Stimulated activated CD8-positive, alpha-beta memory T cell treated with anti-CD3 and anti-CD28 coated beads, Interleukin-15, amount 100 ng/mL, for 1 hour (primary cell): ENCODE measurements around the gene MAP2K5.
A peak's percentile ranks its signal among the peaks of the same experiment; 100 is the strongest.

Experiments
- DNase-seq: peaks from one replicate; pipeline ENCODE4 v3.0.0-alpha.2; 2020; ENCODE audit warnings: low read depth

MAP2K5 gene

DNA sequence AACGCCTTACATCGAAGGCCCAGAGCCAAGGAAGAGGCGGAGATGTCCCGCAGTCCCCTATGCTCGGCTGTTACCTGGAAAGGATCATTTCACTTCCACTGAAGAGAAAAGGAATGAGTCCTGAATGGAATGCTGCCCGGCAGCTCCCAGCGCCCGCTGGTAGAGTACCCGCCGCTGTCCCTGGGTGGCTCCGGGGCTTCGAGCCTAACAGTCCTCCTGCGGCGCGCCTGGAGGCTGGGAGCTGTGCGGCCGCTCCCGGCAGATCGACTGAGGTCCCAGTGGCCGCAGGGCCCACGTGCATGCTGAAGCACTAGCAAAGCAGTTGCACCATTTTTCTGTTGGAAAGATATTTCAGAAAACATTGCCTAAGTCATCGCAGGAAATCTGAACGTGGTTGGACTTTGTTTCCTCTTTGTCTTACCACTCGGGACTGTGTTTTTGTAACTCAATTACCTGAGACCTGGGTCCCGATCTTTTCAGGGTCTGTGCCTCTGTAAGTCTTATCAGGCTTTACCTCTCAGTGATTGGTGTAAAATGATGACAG lies 296.4 kb downstream of the MAP2K5 start:
- DNase-seq: no peak

DNA sequence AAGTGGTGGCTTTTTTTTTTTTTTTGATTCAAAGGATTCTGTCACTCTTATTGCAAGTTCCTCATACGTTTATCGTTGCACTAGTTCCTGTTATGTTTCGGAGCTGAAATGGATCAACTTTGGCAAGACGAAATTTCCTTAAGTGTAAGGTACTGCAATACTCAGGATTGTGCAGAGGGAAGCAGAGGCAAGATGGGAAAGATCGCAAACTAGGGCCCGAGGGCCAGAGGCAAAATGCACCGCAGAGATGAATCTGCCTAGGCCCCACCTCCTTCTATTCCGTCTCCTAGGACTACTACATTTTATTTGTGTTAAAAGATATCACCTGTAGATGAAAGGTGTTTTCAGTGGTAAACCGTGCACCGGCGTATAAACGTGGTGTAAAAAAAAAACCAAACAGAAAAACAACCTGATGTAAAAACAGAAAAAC lies 297.0 kb downstream of the MAP2K5 start:
- DNase-seq: no peak

DNA sequence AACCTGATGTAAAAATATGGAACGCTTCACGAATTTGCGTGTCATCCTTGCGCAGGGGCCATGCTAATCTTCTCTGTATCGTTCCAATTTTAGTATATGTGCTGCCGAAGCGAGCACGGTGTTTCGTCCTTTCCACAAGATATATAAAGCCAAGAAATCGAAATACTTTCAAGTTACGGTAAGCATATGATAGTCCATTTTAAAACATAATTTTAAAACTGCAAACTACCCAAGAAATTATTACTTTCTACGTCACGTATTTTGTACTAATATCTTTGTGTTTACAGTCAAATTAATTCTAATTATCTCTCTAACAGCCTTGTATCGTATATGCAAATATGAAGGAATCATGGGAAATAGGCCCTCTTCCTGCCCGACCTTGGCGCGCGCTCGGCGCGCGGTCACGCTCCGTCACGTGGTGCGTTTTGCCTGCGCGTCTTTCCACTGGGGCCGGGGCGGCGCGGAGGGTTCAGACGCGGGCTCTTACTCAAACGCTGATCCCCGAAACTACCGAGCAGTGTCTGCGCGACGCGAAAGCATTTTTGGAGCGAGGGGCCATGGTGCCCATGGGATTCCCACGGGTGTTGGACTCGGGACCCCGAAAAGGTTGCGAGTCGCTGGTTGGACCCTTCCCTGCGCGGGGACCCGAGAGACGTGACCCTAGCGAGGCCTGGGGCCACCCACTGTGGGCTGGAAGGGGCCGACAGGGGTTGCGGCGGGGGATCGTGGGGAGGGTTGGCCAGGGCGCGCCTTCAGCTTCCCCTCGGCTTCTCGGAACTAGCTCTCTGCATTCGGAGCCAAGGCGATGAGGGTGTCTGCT lies 297.6 kb downstream of the MAP2K5 start, which contains the start of gene RNU6-1:
RNU6-1 (minus strand) TSS at position 117 of the 820 bp plus-strand sequence.
- peak; percentile 94 for DNase-seq

DNA sequence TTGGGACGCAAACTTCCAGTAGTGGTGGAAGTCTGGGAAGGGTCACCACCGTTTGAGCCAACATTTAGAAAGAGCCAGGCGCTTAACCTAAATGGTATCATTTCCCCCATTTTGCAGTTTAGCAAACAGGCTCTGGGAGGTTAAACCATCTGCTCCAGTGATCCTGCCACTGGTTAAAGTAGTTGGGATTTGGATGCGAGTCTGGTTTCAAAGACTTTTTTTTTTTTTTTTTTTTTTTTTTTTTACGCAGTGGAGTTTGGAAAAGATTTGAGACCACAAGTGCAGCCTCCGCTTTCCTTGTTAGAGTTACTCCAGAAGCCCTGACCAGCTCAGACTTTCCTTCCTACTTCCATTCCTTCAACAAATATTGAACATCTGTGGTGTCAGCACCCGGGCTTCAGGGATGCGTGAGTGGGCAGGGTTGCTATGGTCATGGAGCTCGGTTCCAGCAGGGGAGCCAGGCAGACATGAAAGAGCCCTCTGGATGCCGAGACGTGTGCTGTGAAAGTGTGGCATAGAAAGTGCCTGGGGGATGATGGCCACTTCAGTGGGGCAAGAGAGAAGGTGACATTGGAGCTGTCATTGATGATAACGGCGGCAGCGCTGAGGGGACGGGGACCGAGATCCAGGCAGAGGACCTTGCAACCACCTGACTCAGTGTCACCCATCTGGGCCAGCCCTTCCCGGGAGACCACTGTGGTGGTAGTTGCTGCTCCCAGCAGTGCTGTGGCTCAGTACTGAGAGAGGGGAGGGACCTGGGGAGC lies 298.4 kb downstream of the MAP2K5 start:
- no peak for DNase-seq

DNA sequence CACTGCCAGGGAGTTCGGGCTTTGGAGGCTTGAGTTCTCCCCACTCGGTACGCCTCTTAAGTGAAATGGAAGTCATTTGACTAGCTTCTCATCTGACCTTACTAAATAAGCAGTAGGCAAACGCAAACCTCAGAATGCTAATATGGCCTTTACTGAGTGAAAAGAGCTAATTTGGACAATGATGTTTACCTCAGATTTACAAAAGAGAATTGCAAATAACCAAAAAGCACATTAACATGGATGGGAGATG lies 298.9 kb downstream of the MAP2K5 start:
- no peak for DNase-seq

DNA sequence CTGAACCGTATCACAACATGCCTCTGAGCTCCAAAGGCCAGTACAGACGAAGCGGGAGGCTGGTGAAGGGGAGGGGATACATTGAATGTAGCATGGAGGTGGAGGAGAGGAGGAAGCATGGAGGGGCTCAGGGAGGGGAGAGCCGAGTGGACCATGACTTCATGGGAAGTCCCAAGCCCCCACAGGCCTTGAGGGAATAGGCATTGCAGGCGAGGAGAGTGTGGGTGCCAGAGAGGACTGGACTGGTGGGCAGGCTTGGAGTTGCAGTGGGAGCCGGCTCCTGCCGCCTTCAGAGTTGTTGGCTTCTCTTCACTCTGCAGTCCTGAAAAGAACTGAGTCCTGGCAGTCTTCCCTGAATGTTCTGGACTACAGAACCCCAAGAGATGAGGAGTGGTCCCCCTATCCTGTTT lies 300.6 kb downstream of the MAP2K5 start:
- no peak for DNase-seq

DNA sequence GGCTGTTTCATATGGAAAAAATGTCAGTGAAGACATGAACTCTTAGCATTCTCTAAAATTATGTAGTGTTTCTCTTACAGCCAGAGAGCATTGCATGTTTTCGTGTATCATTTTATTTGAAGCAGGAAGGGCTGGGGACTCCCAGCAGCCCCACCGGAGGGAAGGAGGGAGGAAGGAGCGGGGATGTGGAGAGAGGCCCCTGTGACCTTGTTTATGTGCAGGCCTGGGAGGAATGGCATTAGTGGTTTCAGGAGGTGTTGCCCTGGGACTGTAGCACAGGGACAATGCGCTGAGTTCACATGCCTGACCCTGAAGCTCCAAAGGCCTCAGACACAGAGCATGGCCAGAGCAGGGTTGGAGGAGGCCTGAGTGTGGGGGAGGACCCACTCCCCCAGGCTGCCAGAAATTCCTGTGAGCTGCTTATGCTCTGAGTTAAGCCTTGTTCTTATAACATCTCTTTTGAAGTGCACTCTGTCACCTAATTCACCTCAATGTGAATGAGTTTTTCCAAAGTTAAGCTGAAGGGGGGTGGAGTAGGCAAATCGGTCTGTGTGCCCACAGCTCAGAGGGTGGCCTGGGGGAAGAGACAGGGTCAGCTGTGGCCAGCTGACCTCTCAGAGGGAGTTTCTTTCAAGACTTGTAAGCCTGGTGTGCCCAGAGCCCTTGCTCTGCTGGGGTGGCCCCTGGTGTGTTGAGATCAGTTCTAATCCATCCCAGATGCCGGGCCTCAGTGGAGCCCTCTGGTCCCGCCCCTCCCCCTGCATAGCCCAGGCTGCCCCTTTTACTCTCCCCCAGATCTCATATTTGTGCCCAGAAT lies 301.3 kb downstream of the MAP2K5 start:
- DNase-seq: no peak

DNA sequence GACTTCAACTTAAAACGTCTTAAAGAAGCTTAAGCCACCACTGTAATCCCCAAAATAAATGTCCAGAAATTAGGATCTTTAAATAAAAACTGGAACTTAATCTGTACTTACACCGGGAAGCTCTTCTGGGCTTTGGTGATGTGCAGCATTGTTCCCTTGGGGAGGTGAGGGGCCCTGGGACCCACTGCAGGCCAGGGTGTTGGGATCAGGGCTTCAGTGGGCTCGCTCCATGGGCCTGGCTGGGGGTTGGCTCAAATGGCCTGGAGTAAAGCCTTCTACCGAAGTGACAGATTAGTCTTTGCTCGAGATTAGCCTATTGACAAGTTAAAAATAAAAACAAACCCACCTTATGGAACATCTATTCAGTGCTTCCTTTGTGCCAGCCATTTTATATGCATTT lies 303.5 kb downstream of the MAP2K5 start:
- no peak for DNase-seq

DNA sequence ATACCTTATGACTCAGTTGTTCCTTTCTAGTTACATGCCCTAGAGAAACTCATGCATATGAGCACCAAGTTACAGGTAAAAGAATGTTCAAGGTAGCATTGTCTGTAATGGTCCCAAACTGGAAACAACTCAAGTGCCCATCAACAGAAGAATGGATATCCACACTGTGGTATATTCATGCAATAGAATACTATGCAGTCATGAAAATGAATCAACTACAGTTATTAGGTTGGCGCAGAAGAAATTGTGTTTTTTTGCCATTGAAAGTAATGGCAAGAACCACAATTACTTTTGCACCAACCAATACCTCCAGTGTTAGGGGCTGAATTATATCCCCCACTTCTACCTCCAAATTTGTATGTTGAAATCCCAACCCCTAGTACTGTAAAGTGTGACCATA lies 307.0 kb downstream of the MAP2K5 start:
- DNase-seq: no peak

DNA sequence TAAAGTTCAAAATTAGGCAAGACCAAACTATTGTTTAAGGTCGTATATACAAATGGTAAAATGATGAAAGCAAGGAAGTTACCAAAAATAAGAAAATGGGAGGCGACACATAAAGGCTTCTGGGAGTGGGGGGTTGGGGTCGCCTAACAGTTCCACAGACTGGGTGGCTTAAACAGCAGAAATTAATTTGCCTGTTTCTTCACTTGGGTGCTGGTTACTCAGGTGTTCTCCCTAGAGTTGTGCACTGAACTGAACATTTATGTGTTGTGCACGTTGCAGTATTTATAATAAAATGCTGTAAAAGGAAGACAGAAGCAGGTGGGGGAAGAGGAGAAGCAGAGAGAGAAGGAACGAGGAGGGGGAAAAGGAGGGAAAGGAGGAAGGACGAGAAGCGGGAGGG lies 307.8 kb downstream of the MAP2K5 start:
- no peak for DNase-seq

DNA sequence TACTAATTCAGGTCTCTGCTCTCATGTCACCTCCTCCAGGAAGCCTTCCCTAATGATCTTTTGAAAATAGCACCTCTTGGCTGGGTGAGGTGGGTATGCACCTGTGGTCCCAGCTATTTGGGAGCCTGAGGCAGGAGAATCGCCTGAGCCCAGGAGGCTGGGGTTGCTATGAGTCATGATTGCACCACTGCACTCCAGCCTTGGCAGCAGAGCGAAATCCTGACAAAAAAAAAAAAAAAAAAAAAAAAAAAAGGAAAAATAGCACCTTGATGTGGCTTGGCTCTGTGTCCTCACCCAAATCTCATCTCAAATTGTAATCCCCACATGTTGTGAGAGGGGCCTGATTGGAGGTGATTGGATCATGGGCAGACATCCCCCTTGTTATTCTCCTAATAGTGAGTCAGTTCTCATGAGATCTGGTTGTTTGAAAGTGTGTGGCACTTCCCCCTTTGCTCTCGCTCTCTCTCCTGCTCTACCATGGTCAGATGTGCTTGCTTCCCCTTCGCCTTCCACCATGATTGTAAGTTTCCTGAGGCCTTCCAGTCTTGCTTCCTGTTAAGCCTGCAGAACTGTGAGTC lies 308.6 kb downstream of the MAP2K5 start:
- DNase-seq: no peak

DNA sequence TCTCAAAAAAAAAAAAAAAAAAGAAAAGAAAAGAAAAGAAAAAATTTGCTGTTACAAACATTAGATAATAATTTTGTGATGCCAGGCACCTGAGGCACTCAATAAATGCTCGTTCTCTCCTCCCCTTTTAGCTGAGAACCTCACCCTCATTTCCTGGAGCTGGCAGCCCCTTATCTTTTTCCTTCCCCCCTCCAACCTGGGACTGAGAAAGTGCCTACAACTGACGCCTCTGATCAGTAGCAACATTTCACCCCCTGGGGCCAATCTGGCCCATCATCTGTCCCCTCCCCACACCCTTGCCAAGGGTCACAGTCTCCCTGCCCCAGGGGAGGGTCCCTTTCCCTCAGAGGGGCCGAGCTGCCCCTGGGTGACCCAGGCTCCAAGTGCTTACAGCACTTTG lies 309.9 kb downstream of the MAP2K5 start:
- DNase-seq: no peak

DNA sequence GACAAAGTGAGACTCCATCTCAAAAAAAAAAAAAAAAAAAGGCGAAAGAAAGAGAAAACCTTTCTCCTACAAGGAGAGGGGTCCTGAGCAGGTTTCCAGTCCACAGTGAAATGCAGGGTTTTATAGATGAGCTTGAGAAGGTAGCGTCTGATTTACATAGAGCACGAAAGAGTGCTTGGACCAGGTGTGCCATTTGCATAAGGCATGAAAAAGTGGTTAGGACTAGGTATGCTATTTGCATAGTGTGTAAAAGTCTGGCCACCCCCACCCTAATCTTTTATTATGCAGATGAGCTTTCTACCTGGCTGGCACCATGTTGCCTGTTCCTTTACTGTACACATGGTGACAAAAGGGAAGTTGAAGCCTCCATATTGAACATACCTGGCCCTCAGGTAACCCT lies 311.0 kb downstream of the MAP2K5 start:
- DNase-seq: no peak

DNA sequence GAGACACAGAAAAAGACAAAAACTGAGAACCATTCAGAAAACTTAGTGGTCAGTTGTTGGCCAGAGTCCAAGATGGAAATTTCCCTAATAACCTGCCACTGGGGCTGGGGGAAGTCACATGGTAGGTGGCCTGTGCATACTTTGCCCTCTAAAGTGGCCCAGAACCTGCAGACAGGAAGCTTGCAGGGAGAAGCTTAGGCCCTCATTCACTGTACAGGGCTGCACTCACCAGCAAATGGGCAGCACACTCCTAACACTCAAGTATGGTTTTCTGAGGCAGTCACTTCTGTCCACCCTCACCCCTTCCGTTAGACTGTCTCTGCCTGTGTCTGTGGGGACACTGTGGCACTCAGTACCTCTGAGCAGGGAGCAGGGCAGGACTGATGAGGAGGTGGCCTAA lies 311.9 kb downstream of the MAP2K5 start:
- DNase-seq: no peak

DNA sequence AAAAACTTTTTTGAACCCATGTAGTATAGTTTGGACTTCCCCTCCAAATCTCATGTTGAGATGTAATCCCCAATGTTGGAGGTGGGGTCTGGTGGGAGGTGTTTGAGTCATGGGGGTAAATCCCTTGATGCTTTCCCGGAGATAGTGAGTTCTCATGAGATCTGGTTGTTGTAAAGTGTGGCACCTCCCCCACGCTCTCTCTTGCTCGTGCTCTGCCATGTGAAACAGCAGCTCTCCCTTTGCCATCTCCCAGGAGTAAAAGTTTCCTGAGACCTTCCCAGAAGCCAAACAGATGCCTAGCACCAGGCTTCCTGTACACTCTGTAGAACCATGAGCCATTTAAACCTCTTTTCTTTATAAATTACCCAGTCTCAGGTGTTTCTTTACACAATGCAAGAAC lies 313.3 kb downstream of the MAP2K5 start:
- DNase-seq: no peak
